ENCODE measurements around the gene NGEF. TPM values are rescaled to one million over a fixed set of nuclear protein-coding genes. Genes with fewer than 3 reads are reported as not detected.
"Not testable (repeated sequence)": the region's sequence is repeated elsewhere in the genome, so short reads cannot be mapped to it uniquely, and the experiment has no call there.

NGEF gene
- total and polyA plus RNA-seq, 4 donors = 15.4 to 46.3 (median 29.2) TPM

DNA sequence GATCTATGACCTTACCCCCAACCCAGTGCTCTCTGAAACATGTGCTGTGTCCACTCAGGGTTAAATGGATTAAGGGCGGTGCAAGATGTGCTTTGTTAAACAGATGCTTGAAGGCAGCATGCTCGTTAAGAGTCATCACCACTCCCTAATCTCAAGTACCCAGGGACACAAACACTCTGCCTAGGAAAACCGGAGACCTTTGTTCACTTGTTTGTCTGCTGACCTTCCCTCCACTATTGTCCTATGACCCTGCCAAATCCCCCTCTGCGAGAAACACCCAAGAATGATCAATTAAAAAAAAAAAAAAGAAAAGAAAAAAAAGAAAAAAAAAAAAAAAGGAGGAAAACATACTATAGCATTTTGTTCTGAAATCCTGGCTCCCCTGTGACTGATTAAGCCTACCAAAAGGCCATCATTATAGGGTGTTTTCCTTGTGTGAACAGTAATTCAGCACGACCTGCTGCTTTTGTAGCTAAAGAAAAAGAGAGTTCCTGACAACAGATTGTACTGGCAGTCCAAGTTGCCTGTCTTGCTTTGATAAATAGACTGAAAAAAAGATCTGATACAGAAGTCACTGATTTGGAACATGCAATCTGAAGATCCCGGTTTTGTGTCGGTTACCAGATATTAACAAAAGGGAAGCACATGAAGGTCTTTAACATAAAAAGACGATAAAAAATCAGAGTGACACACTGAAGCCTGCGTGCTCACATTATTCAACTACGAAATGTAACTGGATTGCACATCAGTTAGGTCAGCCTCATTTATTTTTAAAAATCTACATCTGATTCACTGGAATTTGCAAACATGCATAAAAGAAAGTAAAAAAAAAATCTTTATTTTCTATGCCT is 106.0 kb downstream of the NGEF start:
- not testable (repeated sequence) for H3K9me3 ChIP-seq (ENCODE audit: control insufficient read depth, insufficient read depth, low read length); H3K36me3 ChIP-seq (ENCODE audit: control insufficient read depth, insufficient read depth, low read length); H3K27me3 ChIP-seq (ENCODE audit: control insufficient read depth, insufficient read depth, low read length); H3K4me3 ChIP-seq (ENCODE audit: low read depth, low read length); H3K4me1 ChIP-seq (ENCODE audit: control insufficient read depth, insufficient read depth, low read length); H3K27ac ChIP-seq (ENCODE audit: low read depth, low read length)
- WGBS (ENCODE audit: insufficient coverage) = 7% methylated on average over 2 of the region's 10 CpGs
- peak in 1 of 6 donors; percentile 28 for DNase-seq (ENCODE audit: low read depth in 4 of 6, low spot score in 6 of 6)

DNA sequence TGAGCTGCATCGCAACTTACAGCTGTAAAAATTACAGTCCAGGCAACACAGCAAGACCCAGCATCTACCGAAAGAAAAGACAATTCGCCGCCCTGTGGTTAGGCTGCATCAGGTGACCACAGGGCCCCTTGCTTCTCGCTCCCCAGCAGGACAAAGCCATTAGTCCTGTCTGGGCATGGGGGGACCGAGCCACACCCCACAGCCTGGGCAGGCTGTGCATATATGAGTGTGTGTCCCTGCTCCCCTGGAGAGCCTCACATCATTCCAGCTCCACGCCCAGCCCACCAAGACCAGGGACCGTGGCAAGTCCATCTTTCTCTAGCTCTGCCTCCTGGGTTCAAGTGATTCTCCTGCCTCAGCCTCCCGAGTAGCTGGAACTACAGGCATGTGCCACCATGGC is 109.1 kb downstream of the NGEF start:
- 74% methylated on average over 8 of the region's 9 CpGs for WGBS (ENCODE audit: insufficient coverage)
- Histone ChIP-seq H3K36me3 (ENCODE audit: control insufficient read depth, insufficient read depth, low read length) (peaks cover 12% of the 10 kb centered on the region), H3K9me3 (ENCODE audit: control insufficient read depth, insufficient read depth, low read length) (no peaks in the 10 kb centered on the region), H3K27ac (ENCODE audit: low read depth, low read length) (no peak overlapping the region), H3K4me1 (ENCODE audit: control insufficient read depth, insufficient read depth, low read length) (peaks cover 15% of the 10 kb centered on the region), H3K4me3 (ENCODE audit: low read depth, low read length) (no peak overlapping the region), H3K27me3 (ENCODE audit: control insufficient read depth, insufficient read depth, low read length) (peaks cover 3% of the 10 kb centered on the region)
- DNase-seq (ENCODE audit: low read depth in 4 of 6, low spot score in 6 of 6) = no peak

DNA sequence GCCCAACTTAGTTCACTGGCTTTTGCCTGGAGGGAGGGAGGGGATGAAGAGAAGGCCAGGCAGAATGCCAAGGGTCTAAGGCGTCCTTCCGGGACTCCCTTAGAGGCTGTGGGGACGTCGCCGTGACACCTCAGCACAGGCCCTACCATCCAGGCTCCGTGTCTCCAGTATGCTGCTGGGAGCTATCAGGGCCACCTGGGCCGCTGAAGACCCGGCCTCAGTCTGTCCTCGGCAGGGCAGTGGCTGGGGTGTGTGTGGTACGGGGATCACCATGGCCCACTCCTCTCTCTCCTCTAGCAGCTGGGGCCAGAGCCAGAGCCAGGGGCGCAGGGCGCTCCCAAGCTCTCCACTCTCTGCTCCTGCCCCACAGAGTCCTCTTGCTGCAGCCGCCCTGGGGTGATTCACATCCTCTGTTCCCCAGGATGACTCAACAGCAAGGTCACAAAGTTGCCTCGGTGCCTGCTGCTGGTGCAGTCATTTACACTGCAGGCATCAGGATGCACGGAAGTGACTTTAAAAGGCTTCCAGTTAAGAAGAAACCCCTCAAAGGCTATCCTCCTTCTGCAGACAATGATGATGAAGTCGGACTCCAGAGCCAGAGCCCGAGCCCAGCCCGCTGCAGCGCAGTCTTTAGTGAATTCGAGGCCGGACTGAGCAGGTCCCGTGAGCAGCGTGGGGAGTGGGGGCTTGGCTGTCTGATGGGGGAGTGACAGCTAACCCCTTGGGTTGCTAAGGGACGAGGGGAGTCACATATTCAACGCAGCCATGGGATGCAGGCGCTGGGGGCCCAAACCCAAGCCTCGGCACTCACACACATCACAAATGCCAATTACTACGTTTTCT is 111.1 kb downstream of the NGEF start:
- peaks cover 15% of the 10 kb centered on the region for H3K4me1 ChIP-seq (ENCODE audit: control insufficient read depth, insufficient read depth, low read length)
- H3K27me3 ChIP-seq (ENCODE audit: control insufficient read depth, insufficient read depth, low read length) = peaks cover 3% of the 10 kb centered on the region
- no peak overlapping the region for H3K4me3 ChIP-seq (ENCODE audit: low read depth, low read length)
- 39% methylated on average over 13 of the region's 28 CpGs for WGBS (ENCODE audit: insufficient coverage)
- no peaks in the 10 kb centered on the region for H3K9me3 ChIP-seq (ENCODE audit: control insufficient read depth, insufficient read depth, low read length)
- peaks cover 16% of the 10 kb centered on the region for H3K36me3 ChIP-seq (ENCODE audit: control insufficient read depth, insufficient read depth, low read length)
- no peak for DNase-seq (ENCODE audit: low read depth in 4 of 6, low spot score in 6 of 6)
- H3K27ac ChIP-seq (ENCODE audit: low read depth, low read length) = no peak overlapping the region

DNA sequence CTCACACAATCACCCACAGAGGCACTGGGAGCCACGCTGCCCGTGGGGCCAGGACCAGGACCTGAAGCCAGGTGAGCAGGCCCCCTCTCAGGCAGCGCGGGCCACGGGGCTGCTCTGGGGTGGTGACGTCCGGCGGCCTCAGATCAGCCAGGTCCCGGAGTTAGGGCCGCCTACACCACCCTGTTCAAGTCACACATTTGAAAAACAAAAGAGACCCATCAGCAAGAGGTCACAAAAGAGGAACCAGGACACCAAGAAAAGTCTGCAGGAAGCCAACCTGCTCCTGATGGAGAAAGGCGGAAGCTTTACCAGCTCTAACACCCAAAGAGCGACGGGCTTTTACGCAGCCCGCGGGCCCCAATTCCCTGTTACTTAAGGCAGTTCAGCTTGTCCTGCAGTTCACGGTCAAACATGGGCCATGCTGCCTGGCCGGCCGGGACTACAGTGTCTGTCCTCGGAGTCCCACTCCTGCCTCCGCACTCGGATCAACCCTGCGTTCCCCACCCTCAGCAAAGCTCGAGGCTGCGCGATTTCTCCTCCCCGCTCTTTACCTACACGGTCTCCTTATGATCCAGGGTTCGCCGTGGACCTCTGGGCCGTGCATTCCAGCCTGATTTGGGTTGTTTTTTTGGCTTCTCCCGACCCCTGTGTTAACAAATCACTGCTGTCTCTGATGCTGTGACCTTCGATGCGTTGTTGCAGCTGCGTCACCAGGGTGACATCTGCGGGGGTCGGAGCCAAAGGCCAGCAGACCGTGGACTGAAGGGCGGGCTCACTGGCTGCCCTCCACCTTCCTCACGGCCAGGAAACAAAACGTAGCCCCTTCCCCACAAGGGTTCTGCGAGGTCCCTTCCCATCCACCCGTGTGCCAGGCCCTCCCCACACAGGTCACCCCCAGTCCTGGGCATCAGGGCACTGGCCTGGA is 112.0 kb downstream of the NGEF start:
- Histone ChIP-seq H3K36me3 (ENCODE audit: control insufficient read depth, insufficient read depth, low read length) (peaks cover 16% of the 10 kb centered on the region), H3K27me3 (ENCODE audit: control insufficient read depth, insufficient read depth, low read length) (peaks cover 3% of the 10 kb centered on the region), H3K4me3 (ENCODE audit: low read depth, low read length) (no peak overlapping the region), H3K4me1 (ENCODE audit: control insufficient read depth, insufficient read depth, low read length) (peaks cover 15% of the 10 kb centered on the region), H3K27ac (ENCODE audit: low read depth, low read length) (no peak overlapping the region), H3K9me3 (ENCODE audit: control insufficient read depth, insufficient read depth, low read length) (no peaks in the 10 kb centered on the region)
- DNase-seq (ENCODE audit: low read depth in 4 of 6, low spot score in 6 of 6) = no peak
- WGBS (ENCODE audit: insufficient coverage) = 46% methylated on average over 39 of the region's 43 CpGs

DNA sequence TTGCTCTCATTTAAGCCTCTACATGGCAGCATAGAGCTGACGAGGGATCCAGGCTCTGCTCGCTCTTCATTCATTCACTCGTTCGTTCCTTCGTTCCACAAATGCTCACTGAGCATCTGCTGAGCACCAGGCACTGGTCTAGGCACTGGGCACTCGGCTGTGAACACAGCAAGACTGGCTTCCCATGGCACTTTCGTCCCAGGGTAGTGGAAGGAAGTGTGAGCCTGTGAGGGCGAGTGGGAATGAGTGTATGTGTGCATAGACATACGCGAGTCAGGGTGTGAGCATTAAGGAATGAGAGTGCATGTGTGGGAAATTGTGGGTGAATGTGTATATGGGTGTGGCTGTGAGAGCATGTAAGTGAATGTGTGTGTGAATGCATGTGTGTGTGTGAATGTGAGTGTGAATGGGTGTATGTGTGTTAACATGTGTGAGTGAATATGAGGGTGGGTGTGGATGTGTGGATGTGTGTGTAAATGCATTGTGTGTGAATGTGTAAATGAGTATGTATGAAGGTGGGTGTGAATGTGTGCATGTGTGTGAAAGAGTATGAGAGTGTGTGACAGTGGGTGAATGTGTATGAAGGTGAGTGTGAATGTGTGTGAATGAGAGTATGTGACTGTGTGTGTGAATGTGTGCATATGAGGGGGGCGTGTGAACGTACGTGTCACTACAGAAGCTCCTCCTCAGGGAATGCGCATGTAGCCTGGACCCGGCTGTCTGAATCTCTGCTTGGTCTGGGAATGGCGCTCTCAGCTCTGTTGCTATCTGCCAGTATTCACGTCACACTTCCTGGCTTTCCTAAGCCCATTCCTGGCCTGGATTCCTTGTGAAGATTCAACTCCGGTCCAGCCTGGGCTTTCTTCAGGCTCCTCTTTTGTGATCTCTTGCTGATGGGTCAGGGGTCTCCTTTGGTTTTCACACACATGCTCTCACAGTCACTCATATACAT is 114.2 kb downstream of the NGEF start:
- DNase-seq (ENCODE audit: low read depth in 4 of 6, low spot score in 6 of 6) = no peak
- 88% methylated on average over 17 of the region's 18 CpGs for WGBS (ENCODE audit: insufficient coverage)
- peaks cover 24% of the 10 kb centered on the region for H3K36me3 ChIP-seq (ENCODE audit: control insufficient read depth, insufficient read depth, low read length)
- H3K27me3 ChIP-seq (ENCODE audit: control insufficient read depth, insufficient read depth, low read length) = peaks cover 3% of the 10 kb centered on the region
- no peak overlapping the region for H3K4me3 ChIP-seq (ENCODE audit: low read depth, low read length)
- no peaks in the 10 kb centered on the region for H3K9me3 ChIP-seq (ENCODE audit: control insufficient read depth, insufficient read depth, low read length)
- H3K4me1 ChIP-seq (ENCODE audit: control insufficient read depth, insufficient read depth, low read length) = peaks cover 15% of the 10 kb centered on the region
- no peak overlapping the region for H3K27ac ChIP-seq (ENCODE audit: low read depth, low read length)

DNA sequence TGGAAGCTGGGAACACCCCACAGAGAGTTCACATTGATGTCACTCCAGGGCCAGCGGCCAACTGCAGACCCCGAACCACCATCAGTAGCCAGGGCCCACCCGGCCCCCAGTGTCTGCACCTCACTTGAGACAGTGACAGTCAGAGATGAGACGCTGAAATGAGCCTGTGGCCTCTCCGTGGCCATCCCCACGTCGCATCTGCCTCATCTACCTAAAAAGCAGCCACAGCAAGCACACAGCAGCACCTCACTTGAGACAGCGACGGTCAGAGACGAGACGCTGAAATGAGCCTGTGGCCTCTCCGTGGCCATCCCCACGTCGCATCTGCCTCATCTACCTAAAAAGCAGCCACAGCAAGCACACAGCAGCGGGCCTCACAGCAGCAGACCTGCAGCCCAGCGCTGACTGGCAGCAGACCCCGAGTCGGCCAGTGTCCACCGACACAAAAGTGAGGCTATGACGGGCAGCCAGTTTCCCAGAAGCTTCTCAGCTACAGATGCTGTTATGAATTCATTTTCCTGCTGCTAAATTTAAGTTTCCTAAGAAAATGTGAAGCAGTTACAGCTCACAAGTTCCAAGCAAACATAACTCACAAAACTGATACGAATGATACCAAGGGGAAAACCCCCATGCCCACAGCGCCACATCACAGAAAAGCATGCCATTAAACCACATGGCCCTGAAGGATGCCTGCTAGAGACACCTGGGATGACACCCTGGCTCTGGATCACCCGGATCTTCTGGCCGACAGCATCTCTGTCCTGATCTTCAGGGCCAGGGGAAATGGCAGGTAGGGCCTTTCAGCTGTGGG is 115.3 kb downstream of the NGEF start:
- Histone ChIP-seq H3K27ac (ENCODE audit: low read depth, low read length) (no peak overlapping the region), H3K36me3 (ENCODE audit: control insufficient read depth, insufficient read depth, low read length) (peaks cover 33% of the 10 kb centered on the region), H3K27me3 (ENCODE audit: control insufficient read depth, insufficient read depth, low read length) (peaks cover 3% of the 10 kb centered on the region), H3K9me3 (ENCODE audit: control insufficient read depth, insufficient read depth, low read length) (no peaks in the 10 kb centered on the region), H3K4me3 (ENCODE audit: low read depth, low read length) (no peak overlapping the region), H3K4me1 (ENCODE audit: control insufficient read depth, insufficient read depth, low read length) (peaks cover 15% of the 10 kb centered on the region)
- DNase-seq (ENCODE audit: low read depth in 4 of 6, low spot score in 6 of 6) = no peak
- WGBS (ENCODE audit: insufficient coverage) = 93% methylated on average over 24 of the region's 24 CpGs

DNA sequence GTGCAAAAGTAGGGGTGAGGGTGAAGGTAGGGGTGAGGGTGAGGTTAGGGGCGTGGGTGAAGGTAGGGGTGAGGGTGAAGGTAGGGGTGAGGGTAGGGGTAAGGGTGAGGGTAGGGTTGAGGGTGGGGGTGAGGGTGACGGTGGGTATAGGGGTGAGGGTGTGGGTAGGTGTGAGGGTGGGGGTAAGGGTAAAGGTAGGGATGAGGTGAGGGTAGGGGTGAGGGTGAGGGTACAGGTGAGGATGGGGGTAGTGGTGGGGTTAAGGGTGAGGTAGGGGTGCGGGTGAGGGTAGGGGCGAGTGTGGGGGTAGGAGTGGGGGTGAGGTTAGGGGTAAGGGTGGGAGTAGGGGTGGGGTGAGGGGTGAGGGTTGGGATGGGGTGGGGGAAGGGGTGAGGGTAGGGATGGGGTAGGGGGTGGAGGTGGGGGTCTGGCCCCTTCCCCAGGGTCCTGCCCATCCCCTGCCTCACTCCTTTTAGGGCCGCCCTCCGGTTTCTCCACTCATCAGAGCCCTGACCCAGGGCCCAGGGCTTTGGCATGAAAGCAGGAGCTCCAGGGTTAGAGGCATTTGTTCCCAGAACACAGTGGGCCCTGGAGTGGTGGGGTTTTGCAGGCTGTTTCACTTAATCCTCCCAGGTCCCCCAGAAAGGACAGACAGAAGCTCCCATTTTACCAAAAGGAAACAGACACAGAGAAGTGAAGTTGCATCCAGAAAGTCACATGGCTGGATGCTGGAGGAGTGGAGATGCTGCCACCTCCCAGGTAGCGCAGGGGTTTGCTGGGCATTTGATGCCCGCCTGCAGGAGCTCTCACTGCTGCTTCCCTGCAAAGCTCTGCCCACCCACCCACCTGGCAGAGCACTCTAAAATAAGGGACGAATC is 116.1 kb downstream of the NGEF start:
- 82% methylated on average over 5 of the region's 9 CpGs for WGBS (ENCODE audit: insufficient coverage)
- H3K36me3 ChIP-seq (ENCODE audit: control insufficient read depth, insufficient read depth, low read length) = peaks cover 41% of the 10 kb centered on the region
- DNase-seq (ENCODE audit: low read depth in 4 of 6, low spot score in 6 of 6) = no peak
- H3K4me1 ChIP-seq (ENCODE audit: control insufficient read depth, insufficient read depth, low read length) = peaks cover 11% of the 10 kb centered on the region
- H3K4me3 ChIP-seq (ENCODE audit: low read depth, low read length) = no peak overlapping the region
- peaks cover 3% of the 10 kb centered on the region for H3K27me3 ChIP-seq (ENCODE audit: control insufficient read depth, insufficient read depth, low read length)
- no peak overlapping the region for H3K27ac ChIP-seq (ENCODE audit: low read depth, low read length)
- H3K9me3 ChIP-seq (ENCODE audit: control insufficient read depth, insufficient read depth, low read length) = no peaks in the 10 kb centered on the region

All from spinal cord (tissue), 10 donors.